Measurements from ENCODE around the gene MSANTD1.

Gene MSANTD1

DNA sequence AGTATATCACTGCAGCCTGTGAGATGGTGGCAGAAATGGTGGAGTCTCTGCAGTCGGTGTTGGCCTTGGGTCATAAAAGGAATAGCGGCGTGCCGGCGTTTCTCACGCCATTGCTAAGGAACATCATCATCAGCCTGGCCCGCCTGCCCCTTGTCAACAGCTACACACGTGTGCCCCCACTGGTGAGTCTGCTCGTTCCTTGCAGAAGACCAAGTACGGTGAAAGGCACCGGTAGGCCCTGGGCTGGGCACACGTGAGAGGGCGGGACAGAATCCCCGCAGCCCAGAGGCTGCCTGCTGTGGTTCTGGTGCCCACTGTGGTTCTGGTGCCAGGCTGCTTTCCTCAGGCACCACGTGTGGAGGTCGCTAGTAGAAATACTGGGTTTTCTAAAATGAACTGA lies 31.2 kb upstream of the MSANTD1 start:
- no peak for DNase-seq

GRCh38 chr4:3218824-3219760 lies 29.9 kb upstream of the MSANTD1 start:
- no peak for DNase-seq

GRCh38 chr4:3219761-3220475 lies 29.0 kb upstream of the MSANTD1 start:
- DNase-seq = no peak

GRCh38 chr4:3220476-3221183 lies 28.3 kb upstream of the MSANTD1 start:
- DNase-seq = no peak

GRCh38 chr4:3221184-3221494 lies 27.8 kb upstream of the MSANTD1 start:
- no peak for DNase-seq

GRCh38 chr4:3221996-3222395 lies 27.0 kb upstream of the MSANTD1 start:
- DNase-seq = no peak

DNA sequence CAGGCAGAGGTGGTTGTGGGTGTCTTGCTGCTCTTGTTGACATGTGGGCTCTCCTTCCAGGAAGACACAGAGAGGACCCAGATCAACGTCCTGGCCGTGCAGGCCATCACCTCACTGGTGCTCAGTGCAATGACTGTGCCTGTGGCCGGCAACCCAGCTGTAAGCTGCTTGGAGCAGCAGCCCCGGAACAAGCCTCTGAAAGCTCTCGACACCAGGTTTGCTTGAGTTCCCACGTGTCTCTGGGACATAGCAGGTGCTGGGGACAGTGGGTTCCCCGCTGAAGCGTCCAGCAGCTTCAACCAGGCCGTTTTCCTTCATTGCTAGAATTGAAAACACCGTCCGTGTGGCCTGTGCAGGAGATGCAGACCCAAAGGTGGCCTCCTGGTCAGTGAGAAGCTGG lies 25.6 kb upstream of the MSANTD1 start:
- DNase-seq = no peak

DNA sequence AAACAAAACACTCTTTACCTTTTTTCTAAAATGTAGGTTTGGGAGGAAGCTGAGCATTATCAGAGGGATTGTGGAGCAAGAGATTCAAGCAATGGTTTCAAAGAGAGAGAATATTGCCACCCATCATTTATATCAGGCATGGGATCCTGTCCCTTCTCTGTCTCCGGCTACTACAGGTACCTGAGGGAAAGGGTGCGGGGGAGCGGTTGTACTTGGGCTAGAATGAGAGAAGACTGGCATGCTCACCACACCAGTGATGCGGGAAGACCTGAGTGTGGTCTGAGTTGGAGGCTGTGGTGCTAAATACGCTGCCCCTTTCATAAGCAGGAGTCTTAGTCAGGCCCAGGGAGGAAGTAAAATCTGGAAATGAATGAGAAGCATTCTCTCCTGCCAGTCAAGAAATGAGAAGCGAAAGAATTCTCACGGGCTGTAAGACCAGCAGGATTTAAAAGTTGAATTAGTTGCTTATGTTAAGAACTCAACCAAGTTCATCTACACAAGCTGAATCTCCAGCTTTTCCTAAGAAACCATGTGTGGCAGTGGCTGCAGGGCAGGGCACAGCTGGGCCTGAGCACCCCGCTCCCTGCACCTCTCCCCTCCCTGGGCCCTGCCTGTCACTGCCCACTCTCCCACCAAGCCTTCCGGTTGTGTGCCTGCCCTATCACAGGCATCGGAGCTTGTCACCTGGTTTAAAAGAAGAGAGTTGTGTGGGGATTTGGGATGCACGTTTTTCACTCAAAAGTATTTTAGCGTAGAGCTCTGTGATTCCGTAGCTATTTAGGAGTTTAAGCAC lies 24.8 kb upstream of the MSANTD1 start:
- no peak for DNase-seq

DNA sequence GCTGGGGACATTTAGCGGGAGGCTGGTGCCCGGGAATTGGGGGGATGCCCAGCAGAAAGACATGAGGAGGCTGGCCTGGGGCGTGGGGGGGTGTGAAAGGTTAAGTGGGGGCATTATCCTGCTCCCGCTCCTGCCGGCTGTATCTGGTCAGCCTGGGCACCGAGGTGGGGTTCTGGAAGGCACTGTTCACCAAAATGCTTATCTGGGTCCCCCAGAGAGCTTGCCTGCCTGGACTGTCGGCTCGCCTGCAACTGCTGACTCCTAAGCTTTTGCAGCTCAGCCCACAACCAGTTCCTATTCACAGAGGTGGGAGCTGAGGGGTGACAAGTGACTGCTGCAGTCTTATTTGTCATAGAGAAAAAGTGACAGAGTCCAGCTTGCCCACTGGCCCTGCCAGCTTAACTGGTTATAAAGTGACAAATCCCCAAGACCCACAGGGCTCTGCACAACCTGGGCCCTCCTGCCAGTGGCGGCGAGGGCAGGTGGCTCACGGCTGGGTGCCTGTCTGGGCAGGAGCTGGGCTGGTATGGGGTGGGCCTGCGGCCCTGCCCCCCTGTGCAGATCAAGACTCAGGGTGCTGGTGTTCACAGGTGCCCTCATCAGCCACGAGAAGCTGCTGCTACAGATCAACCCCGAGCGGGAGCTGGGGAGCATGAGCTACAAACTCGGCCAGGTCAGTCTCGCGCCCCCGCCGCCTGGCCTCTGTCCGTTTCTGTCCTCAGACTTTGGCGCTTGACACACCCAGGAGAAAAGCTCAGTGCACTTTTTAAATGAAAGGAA lies 23.7 kb upstream of the MSANTD1 start:
- no peak for DNase-seq

DNA sequence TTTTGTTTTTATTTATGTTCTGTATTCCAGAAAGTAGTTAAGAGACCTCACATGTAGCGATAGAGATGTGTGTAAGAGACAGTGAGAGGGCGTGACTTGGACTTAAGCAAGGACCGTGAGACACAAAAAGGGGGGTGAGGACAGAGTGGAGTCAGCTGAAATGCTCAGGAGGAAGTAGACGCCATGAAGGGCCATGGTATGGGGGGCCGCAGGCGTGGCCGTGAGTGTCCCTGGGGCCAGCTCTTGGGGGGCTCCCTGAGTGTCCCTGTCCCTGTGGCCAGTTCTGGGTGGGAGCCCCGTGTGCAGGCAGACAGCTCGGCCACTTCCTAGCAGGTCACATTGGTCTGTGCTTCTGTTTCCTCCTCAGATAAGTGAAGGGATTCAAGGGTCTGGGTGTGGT lies 23.0 kb upstream of the MSANTD1 start:
- DNase-seq = no peak

GRCh38 chr4:3226467-3226866 lies 22.5 kb upstream of the MSANTD1 start:
- peak; percentile 17 for DNase-seq

- DNase-seq = no peak
Observed at GRCh38 chr4:3226944-3227343, 22.0 kb upstream of the MSANTD1 start.

DNA sequence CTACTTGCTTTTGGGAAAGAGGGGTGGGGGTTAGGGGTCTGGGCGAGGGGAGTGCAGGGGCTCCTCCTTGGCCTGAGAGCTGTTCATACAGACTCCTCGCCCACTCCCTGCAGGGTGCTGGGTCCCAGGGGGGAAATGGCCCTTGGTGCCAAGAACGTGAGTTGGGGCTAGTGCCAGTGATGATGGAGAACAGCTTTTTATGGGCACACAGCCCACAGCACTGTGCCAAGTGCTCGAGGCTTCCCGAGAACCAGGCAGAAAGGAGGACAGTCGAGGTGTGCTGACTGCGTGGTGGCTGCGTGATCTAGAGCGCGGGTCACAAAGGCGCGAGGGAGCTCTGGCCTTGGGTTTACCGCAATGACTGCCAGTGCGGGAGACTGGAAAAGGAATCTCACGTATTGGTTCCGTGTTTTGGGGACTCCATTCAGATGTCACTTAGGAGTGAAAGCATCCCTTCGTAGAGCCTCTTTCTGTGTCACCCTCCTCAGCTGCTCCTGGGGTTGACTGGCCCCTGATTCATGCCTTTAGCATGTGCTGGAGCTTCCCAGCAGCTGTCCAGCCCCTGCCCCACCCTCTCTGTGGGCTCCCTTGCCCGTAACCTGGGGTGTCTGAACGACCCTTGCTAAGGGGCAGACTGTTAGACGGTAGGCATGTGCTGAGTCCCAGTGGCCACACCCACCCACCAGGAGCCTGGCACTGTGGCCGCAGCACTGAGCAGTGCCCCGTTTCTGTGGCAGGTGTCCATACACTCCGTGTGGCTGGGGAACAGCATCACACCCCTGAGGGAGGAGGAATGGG lies 20.9 kb upstream of the MSANTD1 start:
- DNase-seq = no peak

DNA sequence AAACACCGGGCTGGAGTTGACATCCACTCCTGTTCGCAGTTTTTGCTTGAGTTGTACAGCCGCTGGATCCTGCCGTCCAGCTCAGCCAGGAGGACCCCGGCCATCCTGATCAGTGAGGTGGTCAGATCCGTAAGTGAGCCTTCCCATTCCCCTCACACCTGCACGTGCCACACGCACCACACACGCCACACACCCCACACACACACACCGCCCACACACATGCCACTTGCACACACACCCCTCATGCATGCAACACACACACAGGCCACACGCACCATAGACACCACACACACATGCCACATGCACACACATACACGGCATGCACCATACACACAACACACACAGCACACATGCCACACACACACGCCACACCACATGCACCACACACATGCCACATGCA lies 20.1 kb upstream of the MSANTD1 start:
- no peak for DNase-seq

DNA sequence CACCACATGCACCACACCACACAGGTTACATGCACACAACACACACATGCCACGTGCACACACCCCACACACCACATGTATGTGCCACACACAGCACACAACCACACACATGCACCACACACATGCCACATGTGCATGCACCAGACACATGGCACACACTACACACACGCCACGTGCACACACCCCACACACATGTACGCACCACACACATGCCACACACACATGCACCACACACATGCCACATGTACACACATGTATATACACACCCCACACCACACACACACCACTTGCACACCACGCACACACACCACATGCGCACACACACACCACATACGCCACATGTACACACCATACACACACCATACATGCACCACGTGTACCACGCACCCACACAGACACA lies 19.6 kb upstream of the MSANTD1 start:
- DNase-seq = no peak

DNA sequence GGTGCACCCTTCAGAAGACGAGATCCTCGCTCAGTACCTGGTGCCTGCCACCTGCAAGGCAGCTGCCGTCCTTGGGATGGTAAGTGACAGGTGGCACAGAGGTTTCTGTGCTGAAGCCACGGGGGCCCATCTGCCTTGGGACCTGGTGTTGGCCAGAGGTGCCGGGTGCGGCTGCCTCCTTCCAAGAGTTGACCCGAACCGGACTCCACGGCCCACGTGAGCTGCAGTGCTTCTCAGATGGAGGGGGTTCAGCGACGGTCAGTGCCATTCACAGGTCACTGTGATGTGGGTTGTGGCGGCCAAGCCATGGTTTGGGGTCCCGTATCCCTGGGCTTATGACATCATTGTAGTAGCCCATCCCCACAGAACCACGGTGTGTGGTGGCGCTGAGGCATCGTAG lies 19.0 kb upstream of the MSANTD1 start:
- DNase-seq = no peak

DNA sequence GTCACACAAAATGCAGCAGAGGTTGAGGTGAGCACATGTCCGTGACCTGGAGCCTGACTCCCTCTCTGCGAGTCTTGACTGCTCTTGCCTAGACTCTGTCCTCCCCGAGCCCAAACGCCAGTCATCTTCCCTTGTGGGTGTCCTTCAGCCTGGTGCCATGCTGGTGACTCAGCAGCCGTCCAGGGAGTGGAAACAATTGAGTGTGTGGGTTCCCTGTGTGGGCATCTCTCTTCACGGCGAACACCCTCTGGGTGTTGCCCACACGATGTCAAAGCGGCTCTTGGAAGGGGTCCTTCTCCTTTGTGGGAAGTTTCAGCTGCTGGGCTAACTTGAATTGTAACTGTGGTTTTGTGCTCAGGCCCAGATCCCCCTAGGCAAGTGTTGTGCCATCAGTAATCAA lies 17.5 kb upstream of the MSANTD1 start:
- no peak for DNase-seq

- no peak for DNase-seq
Observed at GRCh38 chr4:3232001-3232400, 17.0 kb upstream of the MSANTD1 start.

GRCh38 chr4:3232871-3233271 lies 16.1 kb upstream of the MSANTD1 start:
- DNase-seq = no peak

DNA sequence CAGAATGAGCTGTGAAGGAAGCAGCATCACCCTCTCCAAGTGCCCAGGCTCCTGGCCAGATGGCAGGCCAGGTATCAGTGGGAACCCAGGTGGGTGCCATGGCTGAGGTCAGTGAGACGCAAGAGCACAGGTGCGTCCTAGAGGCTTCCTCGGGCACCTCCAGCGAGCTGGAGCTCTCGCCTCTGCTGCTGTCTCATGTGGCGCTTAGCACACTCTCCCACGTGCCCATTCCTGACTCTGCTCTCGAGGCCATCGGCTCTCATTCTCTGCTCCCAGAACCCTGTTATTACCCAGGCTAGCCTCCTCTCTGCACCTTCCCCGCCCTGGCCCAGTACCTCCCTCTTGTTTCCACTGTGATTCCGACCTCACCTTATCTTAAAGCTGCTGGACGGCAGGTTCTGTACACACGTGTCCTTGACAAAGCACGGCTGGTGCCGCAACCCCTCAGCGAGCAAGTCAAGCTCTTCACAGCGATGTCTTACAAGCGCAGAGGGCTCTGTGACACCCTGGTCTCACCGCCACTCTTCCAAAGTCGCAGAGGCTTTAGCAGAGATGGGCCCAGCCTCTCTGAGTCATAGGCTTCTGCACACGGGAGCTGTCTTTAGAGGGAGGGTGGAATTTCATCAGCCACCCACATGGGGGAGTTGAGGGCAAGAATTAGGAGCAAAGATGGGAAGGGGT lies 15.4 kb upstream of the MSANTD1 start:
- DNase-seq = no peak
